Measurements from ENCODE around the gene ZNF627. TPM values are rescaled to one million over a fixed set of nuclear protein-coding genes. Genes with fewer than 3 reads are reported as not detected.
A peak's percentile ranks its signal among the peaks of the same experiment; 100 is the strongest.
"Not testable (repeated sequence)": the region's sequence is repeated elsewhere in the genome, so short reads cannot be mapped to it uniquely, and the experiment has no call there.

ZNF627 gene
- total and polyA plus RNA-seq, 2 donors: 10.9 to 48.2 TPM

DNA sequence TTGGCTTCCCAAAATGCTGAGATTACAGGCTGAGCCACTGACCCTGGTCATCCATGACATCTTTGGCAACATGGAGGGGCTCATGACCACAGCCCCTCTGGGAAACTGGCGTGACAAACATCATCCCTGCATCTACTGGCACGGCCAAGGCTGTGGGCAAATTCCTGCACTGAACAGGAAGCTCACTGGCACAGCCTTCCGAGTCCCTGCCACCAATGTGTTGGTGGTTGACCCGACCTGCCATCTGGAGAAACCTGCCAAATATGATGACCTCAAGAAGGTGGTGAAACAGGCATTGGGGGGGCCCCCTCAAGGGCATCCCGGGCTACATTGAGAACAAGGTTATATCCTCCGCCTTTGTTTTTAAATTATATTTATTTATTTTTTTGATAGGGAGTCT lies 11.0 kb upstream of the ZNF627 start:
- Histone ChIP-seq H3K4me3 (ENCODE audit: low read depth, low read length) (no peak overlapping the region), H3K36me3 (ENCODE audit: insufficient read depth) (no peaks in the 10 kb centered on the region), H3K4me1 (ENCODE audit: insufficient read depth) (no peaks in the 10 kb centered on the region), H3K27ac (ENCODE audit: low read depth) (no peak overlapping the region)
- WGBS: 70% methylated on average over 6 of the region's 6 CpGs
- no peak for DNase-seq (ENCODE audit: extremely low spot score)

GRCh38 chr19:11587302-11587974 lies 9.8 kb upstream of the ZNF627 start:
- no peak overlapping the region for H3K27ac ChIP-seq (ENCODE audit: low read depth)
- H3K36me3 ChIP-seq (ENCODE audit: insufficient read depth): no peaks in the 10 kb centered on the region
- no peaks in the 10 kb centered on the region for H3K4me1 ChIP-seq (ENCODE audit: insufficient read depth)
- peak; percentile 32 for DNase-seq (ENCODE audit: extremely low spot score)
- 3% methylated on average over 7 of the region's 7 CpGs for WGBS
- H3K4me3 ChIP-seq (ENCODE audit: low read depth, low read length): no peak overlapping the region

- DNase-seq (ENCODE audit: extremely low spot score): no peak
- H3K4me1 ChIP-seq (ENCODE audit: insufficient read depth): no peaks in the 10 kb centered on the region
- no peak overlapping the region for H3K4me3 ChIP-seq (ENCODE audit: low read depth, low read length)
- WGBS: 66% methylated on average over 13 of the region's 13 CpGs
- no peaks in the 10 kb centered on the region for H3K36me3 ChIP-seq (ENCODE audit: insufficient read depth)
- no peak overlapping the region for H3K27ac ChIP-seq (ENCODE audit: low read depth)
Measured at GRCh38 chr19:11587975-11588631, 9.2 kb upstream of the ZNF627 start.

DNA sequence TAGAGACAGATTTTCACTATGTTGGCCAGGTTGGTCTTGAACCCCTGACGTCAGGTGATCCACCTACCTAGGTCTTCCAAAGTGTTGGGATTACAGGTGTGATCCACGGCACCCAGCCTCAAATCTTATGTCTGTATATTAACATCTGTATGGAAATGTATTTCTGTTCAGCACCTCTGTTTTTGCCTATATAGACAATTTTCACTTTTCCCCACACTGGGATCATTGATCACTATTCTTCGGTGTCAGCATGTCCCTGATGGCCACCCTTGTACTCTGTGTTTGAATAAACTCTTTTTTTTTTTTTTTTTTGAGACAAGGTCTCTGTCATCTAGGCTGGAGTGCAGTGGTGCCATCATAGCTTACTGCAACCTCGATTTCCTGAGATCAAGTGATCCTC lies 3.2 kb upstream of the ZNF627 start:
- 86% methylated on average over 4 of the region's 4 CpGs for WGBS
- H3K27ac ChIP-seq (ENCODE audit: low read depth): no peak overlapping the region
- H3K4me3 ChIP-seq (ENCODE audit: low read depth, low read length): no peak overlapping the region

DNA sequence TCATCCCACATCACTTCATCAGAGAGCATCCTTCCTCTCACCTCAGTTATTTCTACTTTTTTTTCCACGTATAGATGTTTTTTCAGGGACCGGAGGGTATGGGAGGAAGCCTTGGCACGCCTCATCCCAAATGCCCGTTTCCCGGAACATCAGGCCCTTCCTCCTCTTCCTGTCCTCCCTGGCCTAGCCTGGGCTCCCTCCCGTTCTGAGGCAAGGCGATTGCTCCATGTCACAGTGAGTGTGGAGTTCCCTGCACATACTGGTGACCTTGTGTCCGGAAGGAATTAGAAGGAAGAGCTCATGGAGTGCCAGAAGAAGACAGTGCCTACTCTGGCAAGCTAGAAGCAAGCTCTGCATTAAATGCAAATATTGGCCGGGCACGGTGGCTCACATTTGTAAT lies 1.1 kb upstream of the ZNF627 start:
- DNase-seq (ENCODE audit: extremely low spot score): no peak
- H3K4me3 ChIP-seq (ENCODE audit: low read depth, low read length): no peak overlapping the region
- H3K4me1 ChIP-seq (ENCODE audit: insufficient read depth): peaks cover 1% of the 10 kb centered on the region
- H3K36me3 ChIP-seq (ENCODE audit: insufficient read depth): no peaks in the 10 kb centered on the region
- 83% methylated on average over 10 of the region's 10 CpGs for WGBS
- no peak overlapping the region for H3K27ac ChIP-seq (ENCODE audit: low read depth)

More for the DNA sequence above, 3.2 kb upstream of the ZNF627 start:
- no peaks in the 10 kb centered on the region for H3K36me3 ChIP-seq (ENCODE audit: insufficient read depth)
- no peak for DNase-seq (ENCODE audit: extremely low spot score)
- peaks cover 1% of the 10 kb centered on the region for H3K4me1 ChIP-seq (ENCODE audit: insufficient read depth)

DNA sequence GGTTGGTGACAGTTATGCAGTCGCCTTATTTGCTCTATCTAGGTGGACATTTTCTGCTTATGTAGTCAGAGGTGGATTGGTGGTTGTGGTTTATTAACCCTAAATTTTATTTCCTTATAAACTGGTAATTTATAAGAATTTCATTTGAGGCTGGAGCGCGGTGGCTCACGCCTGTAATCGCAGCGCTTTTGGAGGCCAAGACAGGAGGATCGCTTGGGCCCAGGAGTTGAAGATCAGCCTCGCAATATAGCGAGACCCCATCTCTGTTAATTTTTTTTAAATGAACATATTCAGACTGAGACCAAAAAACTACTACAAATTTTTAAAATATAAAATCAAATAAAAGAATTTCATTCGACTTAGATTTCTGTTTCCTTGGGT lies 810 bp downstream of the ZNF627 start:
- WGBS: 66% methylated on average over 10 of the region's 10 CpGs
- H3K36me3 ChIP-seq (ENCODE audit: insufficient read depth): no peaks in the 10 kb centered on the region
- peaks cover 1% of the 10 kb centered on the region for H3K4me1 ChIP-seq (ENCODE audit: insufficient read depth)
- H3K4me3 ChIP-seq (ENCODE audit: low read depth, low read length): peak overlapping the region; percentile 87
- no peak overlapping the region for H3K27ac ChIP-seq (ENCODE audit: low read depth)
- DNase-seq (ENCODE audit: extremely low spot score): no peak

DNA sequence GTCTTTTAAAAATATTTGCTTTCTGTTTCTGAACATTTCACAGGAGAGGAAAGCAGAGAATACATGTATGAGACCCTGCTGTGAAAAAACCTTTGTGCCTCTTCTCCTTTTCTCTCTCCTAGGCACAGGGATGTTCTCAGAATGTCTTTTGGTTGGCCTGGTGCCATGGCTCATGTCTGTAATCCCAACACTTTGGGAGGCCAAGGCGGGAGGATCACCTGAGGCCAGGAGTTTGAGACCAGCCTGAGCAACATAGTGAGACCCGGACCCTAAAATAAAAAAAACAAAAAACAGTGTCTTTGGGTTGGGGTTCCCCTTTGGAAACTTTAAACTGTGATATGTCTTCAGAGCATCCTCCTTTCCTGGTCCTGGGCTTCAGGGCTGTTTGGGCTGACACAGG lies 1.5 kb downstream of the ZNF627 start:
- Histone ChIP-seq H3K4me3 (ENCODE audit: low read depth, low read length) (no peak overlapping the region), H3K4me1 (ENCODE audit: insufficient read depth) (peaks cover 1% of the 10 kb centered on the region), H3K27ac (ENCODE audit: low read depth) (no peak overlapping the region), H3K36me3 (ENCODE audit: insufficient read depth) (no peaks in the 10 kb centered on the region)
- WGBS: 95% methylated on average over 2 of the region's 2 CpGs
- DNase-seq (ENCODE audit: extremely low spot score): no peak

DNA sequence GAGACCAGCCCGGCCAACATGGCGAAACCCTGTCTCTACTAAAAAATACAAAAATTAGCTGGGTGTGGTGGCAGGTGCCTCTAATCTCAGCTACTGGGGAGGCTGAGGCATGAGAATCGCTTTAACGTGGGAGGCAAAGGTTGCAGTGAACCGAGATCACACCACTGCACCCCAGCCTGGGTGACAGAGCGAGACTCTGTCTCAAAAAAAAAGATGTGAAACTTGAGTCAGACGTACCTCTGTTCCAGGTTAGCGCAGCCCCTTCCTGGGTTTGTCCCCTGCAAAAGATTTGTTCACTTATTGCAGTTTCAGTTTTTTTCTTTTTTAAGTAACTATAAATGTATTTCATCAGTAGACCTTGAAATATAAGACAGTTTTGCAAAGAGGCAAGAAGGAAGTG lies 2.4 kb downstream of the ZNF627 start:
- WGBS: 95% methylated on average over 8 of the region's 8 CpGs
- H3K4me1 ChIP-seq (ENCODE audit: insufficient read depth): not testable (repeated sequence)

GRCh38 chr19:11606484-11606883 lies 9.2 kb downstream of the ZNF627 start:
- no peak overlapping the region for H3K4me3 ChIP-seq (ENCODE audit: low read depth, low read length)
- WGBS: 97% methylated on average over 8 of the region's 8 CpGs
- H3K4me1 ChIP-seq (ENCODE audit: insufficient read depth): no peaks in the 10 kb centered on the region
- DNase-seq (ENCODE audit: extremely low spot score): no peak
- no peak overlapping the region for H3K27ac ChIP-seq (ENCODE audit: low read depth)
- no peaks in the 10 kb centered on the region for H3K36me3 ChIP-seq (ENCODE audit: insufficient read depth)

More for the DNA sequence above, 2.4 kb downstream of the ZNF627 start:
- not testable (repeated sequence) for H3K36me3 ChIP-seq (ENCODE audit: insufficient read depth); H3K4me3 ChIP-seq (ENCODE audit: low read depth, low read length); DNase-seq (ENCODE audit: extremely low spot score); H3K27ac ChIP-seq (ENCODE audit: low read depth)

- WGBS: 95% methylated on average over 1 of the region's 1 CpG
- peaks cover 3% of the 10 kb centered on the region for H3K36me3 ChIP-seq (ENCODE audit: insufficient read depth)
Measured at GRCh38 chr19:11611730-11612129, 14.4 kb downstream of the ZNF627 start.

DNA sequence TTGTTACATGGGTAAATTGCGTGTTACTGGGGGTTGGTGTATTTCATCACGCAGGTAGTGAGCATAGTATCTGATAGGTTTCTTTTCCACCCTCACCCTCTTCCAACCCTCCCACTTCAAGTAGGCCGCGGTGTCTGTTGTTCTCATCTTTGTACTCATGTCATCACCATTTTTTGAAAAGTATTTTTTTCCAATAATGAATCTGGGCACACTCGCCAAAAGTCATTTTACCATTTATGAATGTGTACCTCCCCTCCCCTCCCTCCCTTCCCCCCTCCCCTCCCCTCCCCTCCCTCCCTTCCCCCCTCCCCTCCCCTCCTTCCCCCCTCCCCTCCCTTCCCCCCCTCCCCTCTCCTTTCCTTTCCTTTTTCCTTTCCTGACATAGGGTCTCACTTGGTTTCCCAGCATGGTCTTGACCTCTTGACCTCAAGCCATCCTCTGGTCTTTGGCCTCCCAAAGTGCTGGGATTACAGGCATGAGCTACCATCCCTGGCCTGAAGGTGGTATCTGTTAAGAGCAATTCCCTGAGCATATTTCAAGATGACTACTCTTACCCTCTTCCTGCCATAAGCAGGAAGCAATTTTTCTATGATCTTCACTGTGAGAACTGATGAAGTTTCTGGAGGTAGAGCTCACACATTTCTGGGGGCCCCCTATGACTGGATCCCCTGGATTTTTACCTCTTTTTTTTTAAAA lies 15.7 kb downstream of the ZNF627 start:
- Histone ChIP-seq H3K4me3 (ENCODE audit: low read depth, low read length) (no peak overlapping the region), H3K4me1 (ENCODE audit: insufficient read depth) (no peaks in the 10 kb centered on the region), H3K36me3 (ENCODE audit: insufficient read depth) (peaks cover 6% of the 10 kb centered on the region), H3K27ac (ENCODE audit: low read depth) (no peak overlapping the region)
- DNase-seq (ENCODE audit: extremely low spot score): no peak
- 97% methylated on average over 5 of the region's 5 CpGs for WGBS

More at GRCh38 chr19:11611730-11612129, 14.4 kb downstream of the ZNF627 start:
- no peak overlapping the region for H3K4me3 ChIP-seq (ENCODE audit: low read depth, low read length)
- no peak for DNase-seq (ENCODE audit: extremely low spot score)
- H3K27ac ChIP-seq (ENCODE audit: low read depth): no peak overlapping the region
- no peaks in the 10 kb centered on the region for H3K4me1 ChIP-seq (ENCODE audit: insufficient read depth)

DNA sequence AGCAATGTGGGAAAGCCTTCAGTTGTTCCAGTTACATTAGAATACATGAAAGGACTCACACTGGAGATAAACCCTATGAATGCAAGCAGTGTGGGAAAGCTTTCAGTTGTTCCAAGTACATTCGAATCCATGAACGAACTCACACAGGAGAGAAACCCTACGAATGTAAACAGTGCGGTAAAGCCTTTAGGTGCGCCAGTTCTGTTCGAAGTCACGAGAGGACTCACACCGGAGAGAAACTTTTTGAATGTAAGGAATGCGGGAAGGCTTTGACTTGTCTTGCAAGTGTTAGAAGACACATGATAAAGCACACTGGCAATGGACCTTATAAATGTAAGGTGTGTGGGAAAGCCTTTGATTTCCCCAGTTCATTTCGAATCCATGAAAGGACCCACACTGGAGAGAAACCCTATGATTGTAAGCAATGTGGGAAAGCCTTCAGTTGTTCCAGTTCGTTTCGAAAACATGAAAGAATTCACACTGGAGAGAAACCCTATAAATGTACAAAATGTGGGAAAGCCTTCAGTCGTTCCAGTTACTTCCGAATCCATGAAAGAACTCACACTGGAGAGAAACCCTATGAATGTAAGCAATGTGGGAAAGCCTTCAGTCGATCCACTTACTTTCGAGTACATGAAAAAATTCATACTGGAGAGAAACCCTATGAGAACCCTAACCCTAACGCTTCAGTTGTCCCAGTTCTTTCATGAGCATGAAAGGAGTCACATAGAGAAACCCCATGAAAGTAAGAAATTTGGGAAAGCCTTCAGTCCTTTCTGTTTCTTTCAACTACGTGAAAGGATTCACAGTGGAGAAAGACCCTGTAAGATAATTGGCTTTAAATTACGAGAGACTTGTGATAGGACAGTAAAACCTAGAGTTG lies 20.1 kb downstream of the ZNF627 start:
- Histone ChIP-seq H3K4me1 (ENCODE audit: insufficient read depth) (no peaks in the 10 kb centered on the region), H3K36me3 (ENCODE audit: insufficient read depth) (peaks cover 6% of the 10 kb centered on the region), H3K27ac (ENCODE audit: low read depth) (no peak overlapping the region), H3K4me3 (ENCODE audit: low read depth, low read length) (no peak overlapping the region)
- 98% methylated on average over 19 of the region's 19 CpGs for WGBS
- DNase-seq (ENCODE audit: extremely low spot score): no peak

DNA sequence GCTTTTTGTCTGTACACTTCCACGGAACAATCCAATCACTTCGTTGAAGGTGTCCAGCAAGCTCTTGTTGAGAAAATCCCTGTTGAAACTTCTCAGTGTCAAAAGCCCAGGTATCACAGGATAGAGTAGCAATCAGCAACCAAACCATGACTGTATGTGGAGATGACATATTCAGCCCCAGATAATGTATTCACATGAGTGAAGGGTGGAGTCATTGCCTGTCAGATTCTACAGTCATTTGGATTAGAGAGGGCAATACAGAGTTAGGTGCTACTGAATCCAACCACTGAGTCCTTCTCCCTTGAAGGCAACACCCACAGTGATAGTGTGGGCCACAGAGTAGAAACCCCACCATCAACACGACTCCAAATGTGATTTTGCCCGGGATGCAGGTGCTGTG lies 23.3 kb downstream of the ZNF627 start:
- WGBS: 85% methylated on average over 4 of the region's 4 CpGs
- Histone ChIP-seq H3K27ac (ENCODE audit: low read depth) (no peak overlapping the region), H3K4me3 (ENCODE audit: low read depth, low read length) (no peak overlapping the region), H3K4me1 (ENCODE audit: insufficient read depth) (no peaks in the 10 kb centered on the region), H3K36me3 (ENCODE audit: insufficient read depth) (peaks cover 6% of the 10 kb centered on the region)
- no peak for DNase-seq (ENCODE audit: extremely low spot score)
